WTC11 (cell line): ENCODE measurements around the gene MICAL2. TPM values are rescaled to one million over a fixed set of nuclear protein-coding genes. Genes with fewer than 3 reads are reported as not detected.

Experiments
- ATAC-seq: fragments of 200-7000 bp; cut with Tn5 transposase; 2 replicates; pipeline ENCODE4 v1.10.0; 2021; ENCODE audit warnings: mild to moderate bottlenecking, moderate library complexity
- CTCF ChIA-PET: fragments of 300-600 bp; sonication (Branson Sonifier 250); formaldehyde crosslinking; loops from one replicate; lab custom pipeline; 2021; ENCODE audit warnings: antibody characterized with exemption; lab: Charles Lee
- POLR2A ChIA-PET: fragments of 350-600 bp; sonication (Branson Sonifier 250); formaldehyde crosslinking; loops from one replicate; lab custom pipeline; 2021; ENCODE audit warnings: antibody characterized with exemption; lab: Charles Lee
- DNase-seq: peaks from one replicate; pipeline ENCODE4 v3.0.0; 2021; ENCODE audit warnings: low spot score
- H3K27ac Mint-ChIP-seq: 2 replicates; pipeline ENCODE4 v1.8.0; 2021; ENCODE audit warnings: mixed read lengths
- H3K27me3 Mint-ChIP-seq: 2 replicates; pipeline ENCODE4 v1.8.0; 2021; ENCODE audit warnings: low read depth, mild to moderate bottlenecking, moderate library complexity, mixed read lengths
- H3K36me3 Mint-ChIP-seq: 2 replicates; pipeline ENCODE4 v1.8.0; 2021; ENCODE audit warnings: mixed read lengths
- H3K4me1 Mint-ChIP-seq: 2 replicates; pipeline ENCODE4 v1.8.0; 2022; ENCODE audit warnings: mixed read lengths
- H3K4me3 Mint-ChIP-seq: 2 replicates; pipeline ENCODE4 v1.8.0; 2021; ENCODE audit warnings: mild to moderate bottlenecking, moderate library complexity, mixed read lengths
- H3K9me3 Mint-ChIP-seq: 2 replicates; pipeline ENCODE4 v1.8.0; 2021; ENCODE audit warnings: mixed read lengths
- ARID4B ChIP-seq: sonication (generic); formaldehyde crosslinking; IDR thresholded peaks from 2 replicates; pipeline ENCODE4 v1.8.0; 2023; ENCODE audit warnings: missing genetic modification reagents, mild to moderate bottlenecking, borderline replicate concordance
- ATF2 ChIP-seq: sonication (generic); formaldehyde crosslinking; IDR thresholded peaks from 2 replicates; pipeline ENCODE4 v1.8.1; 2022; ENCODE audit warnings: low read depth, missing genetic modification reagents, borderline replicate concordance
- EMX1 ChIP-seq: fragments of 250-450 bp; sonication (Bioruptor Pico); IDR thresholded peaks from 2 replicates; pipeline ENCODE4 v1.8.0; 2021; ENCODE audit warnings: mild to moderate bottlenecking
- ERG ChIP-seq: fragments of 250-450 bp; sonication (Bioruptor Pico); IDR thresholded peaks from 2 replicates; pipeline ENCODE4 v1.8.0; 2021; ENCODE audit warnings: mild to moderate bottlenecking
- ESRRA ChIP-seq: sonication (generic); formaldehyde crosslinking; IDR thresholded peaks from 2 replicates; pipeline ENCODE4 v1.8.1; 2022; ENCODE audit warnings: mild to moderate bottlenecking, missing genetic modification reagents, borderline replicate concordance
- FOXJ3 ChIP-seq: sonication (generic); formaldehyde crosslinking; IDR thresholded peaks from 2 replicates; pipeline ENCODE4 v1.9.0; 2021; ENCODE audit warnings: missing genetic modification reagents, mild to moderate bottlenecking, borderline replicate concordance
- GRHL2 ChIP-seq: fragments of 250-450 bp; sonication (Bioruptor Pico); IDR thresholded peaks from 2 replicates; pipeline ENCODE4 v1.8.0; 2022; ENCODE audit warnings: mild to moderate bottlenecking, moderate library complexity; ENCODE audit not compliant: insufficient replicate concordance, severe bottlenecking
- JAZF1 ChIP-seq: fragments of 250-450 bp; sonication (Bioruptor Pico); IDR thresholded peaks from 2 replicates; pipeline ENCODE4 v1.9.0; 2021; ENCODE audit warnings: moderate library complexity, mild to moderate bottlenecking, inconsistent platforms
- MXD4 ChIP-seq: fragments of 250-450 bp; sonication (Bioruptor Pico); IDR thresholded peaks from 2 replicates; pipeline ENCODE4 v1.8.0; 2021; ENCODE audit warnings: mild to moderate bottlenecking, moderate library complexity, borderline replicate concordance
- NR2C2 ChIP-seq: sonication (generic); formaldehyde crosslinking; IDR thresholded peaks from 2 replicates; pipeline ENCODE4 v1.8.0; 2022; ENCODE audit warnings: mild to moderate bottlenecking, missing genetic modification reagents
- PRRX2 ChIP-seq: fragments of 250-450 bp; sonication (Bioruptor Pico); IDR thresholded peaks from 2 replicates; pipeline ENCODE4 v1.8.0; 2021; ENCODE audit warnings: mild to moderate bottlenecking
- RELA ChIP-seq: sonication (generic); formaldehyde crosslinking; IDR thresholded peaks from 2 replicates; pipeline ENCODE4 v1.8.1; 2022; ENCODE audit warnings: missing genetic modification reagents, mild to moderate bottlenecking, borderline replicate concordance
- RORB ChIP-seq: fragments of 250-450 bp; sonication (Bioruptor Pico); IDR thresholded peaks from 2 replicates; pipeline ENCODE4 v1.9.0; 2021; ENCODE audit warnings: mild to moderate bottlenecking
- SP1 ChIP-seq: sonication (generic); formaldehyde crosslinking; conservative IDR thresholded peaks from 2 replicates; pipeline ENCODE4 v1.8.1; 2022; ENCODE audit warnings: missing genetic modification reagents
- USF2 ChIP-seq: sonication (generic); formaldehyde crosslinking; IDR thresholded peaks from 2 replicates; pipeline ENCODE4 v1.8.1; 2023; ENCODE audit warnings: mild to moderate bottlenecking, missing genetic modification reagents, moderate library complexity
- ZNF232 ChIP-seq: sonication (generic); formaldehyde crosslinking; IDR thresholded peaks from 2 replicates; pipeline ENCODE4 v1.8.0; 2022; ENCODE audit warnings: mild to moderate bottlenecking, missing genetic modification reagents
- ZNF263 ChIP-seq: sonication (generic); formaldehyde crosslinking; IDR thresholded peaks from 2 replicates; pipeline ENCODE4 v1.8.1; 2022; ENCODE audit warnings: low read depth, mild to moderate bottlenecking, moderate library complexity, missing genetic modification reagents
- total RNA-seq: library from RNA; stranded (reverse); gene quantifications from 3 replicates; pipeline ENCODE4 v1.2.3, GENCODE V29; 2021
- TF ChIP-seq, protein P1 (sequence below): sonication (generic); formaldehyde crosslinking; IDR thresholded peaks from 2 replicates; pipeline ENCODE4 v1.8.1; 2023; ENCODE audit warnings: mild to moderate bottlenecking, missing genetic modification reagents
- TF ChIP-seq, protein P2 (sequence below): fragments of 250-450 bp; sonication (Bioruptor Pico); IDR thresholded peaks from 2 replicates; pipeline ENCODE4 v1.9.0; 2021; ENCODE audit warnings: mild to moderate bottlenecking, borderline replicate concordance

Gene MICAL2
- total RNA-seq, 1 experiment from 2014 or later: 3.1 TPM

DNA sequence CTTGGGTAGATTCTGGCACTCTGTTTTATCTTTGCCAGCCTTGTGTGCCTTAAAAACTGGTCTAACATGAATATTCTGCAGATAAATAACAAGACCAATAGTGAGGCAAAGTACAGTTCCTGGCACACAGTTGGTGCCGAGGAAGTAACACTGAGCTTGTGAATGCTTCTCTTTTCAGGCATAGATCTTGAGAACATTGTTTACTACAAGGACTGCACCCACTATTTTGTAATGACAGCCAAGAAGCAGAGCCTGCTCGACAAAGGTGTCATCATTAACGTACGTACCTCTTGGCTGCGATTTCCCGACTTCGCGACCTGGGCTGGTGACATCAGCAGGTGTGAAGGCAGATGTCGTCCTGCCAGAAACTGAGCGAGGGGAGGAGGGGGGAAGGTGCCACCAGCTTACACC lies 105.7 kb downstream of the MICAL2 start (continued):
- TF ChIP-seq, protein P1, sequence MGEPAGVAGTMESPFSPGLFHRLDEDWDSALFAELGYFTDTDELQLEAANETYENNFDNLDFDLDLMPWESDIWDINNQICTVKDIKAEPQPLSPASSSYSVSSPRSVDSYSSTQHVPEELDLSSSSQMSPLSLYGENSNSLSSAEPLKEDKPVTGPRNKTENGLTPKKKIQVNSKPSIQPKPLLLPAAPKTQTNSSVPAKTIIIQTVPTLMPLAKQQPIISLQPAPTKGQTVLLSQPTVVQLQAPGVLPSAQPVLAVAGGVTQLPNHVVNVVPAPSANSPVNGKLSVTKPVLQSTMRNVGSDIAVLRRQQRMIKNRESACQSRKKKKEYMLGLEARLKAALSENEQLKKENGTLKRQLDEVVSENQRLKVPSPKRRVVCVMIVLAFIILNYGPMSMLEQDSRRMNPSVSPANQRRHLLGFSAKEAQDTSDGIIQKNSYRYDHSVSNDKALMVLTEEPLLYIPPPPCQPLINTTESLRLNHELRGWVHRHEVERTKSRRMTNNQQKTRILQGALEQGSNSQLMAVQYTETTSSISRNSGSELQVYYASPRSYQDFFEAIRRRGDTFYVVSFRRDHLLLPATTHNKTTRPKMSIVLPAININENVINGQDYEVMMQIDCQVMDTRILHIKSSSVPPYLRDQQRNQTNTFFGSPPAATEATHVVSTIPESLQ (CRISPR knock-in tag): no peak
- TF ChIP-seq USF2 (CRISPR knock-in tag) (no peak), EMX1 (CRISPR knock-in tag) (no peak), NR2C2 (no peak), PRRX2 (CRISPR knock-in tag) (no peak), JAZF1 (CRISPR knock-in tag) (no peak), ZNF263 (no peak), MXD4 (CRISPR knock-in tag) (no peak), FOXJ3 (CRISPR knock-in tag) (no peak), ATF2 (no peak), GRHL2 (CRISPR knock-in tag) (no peak), ESRRA (no peak), SP1 (CRISPR knock-in tag) (no peak), ZNF232 (CRISPR knock-in tag) (no peak)
- TF ChIP-seq, protein P2, sequence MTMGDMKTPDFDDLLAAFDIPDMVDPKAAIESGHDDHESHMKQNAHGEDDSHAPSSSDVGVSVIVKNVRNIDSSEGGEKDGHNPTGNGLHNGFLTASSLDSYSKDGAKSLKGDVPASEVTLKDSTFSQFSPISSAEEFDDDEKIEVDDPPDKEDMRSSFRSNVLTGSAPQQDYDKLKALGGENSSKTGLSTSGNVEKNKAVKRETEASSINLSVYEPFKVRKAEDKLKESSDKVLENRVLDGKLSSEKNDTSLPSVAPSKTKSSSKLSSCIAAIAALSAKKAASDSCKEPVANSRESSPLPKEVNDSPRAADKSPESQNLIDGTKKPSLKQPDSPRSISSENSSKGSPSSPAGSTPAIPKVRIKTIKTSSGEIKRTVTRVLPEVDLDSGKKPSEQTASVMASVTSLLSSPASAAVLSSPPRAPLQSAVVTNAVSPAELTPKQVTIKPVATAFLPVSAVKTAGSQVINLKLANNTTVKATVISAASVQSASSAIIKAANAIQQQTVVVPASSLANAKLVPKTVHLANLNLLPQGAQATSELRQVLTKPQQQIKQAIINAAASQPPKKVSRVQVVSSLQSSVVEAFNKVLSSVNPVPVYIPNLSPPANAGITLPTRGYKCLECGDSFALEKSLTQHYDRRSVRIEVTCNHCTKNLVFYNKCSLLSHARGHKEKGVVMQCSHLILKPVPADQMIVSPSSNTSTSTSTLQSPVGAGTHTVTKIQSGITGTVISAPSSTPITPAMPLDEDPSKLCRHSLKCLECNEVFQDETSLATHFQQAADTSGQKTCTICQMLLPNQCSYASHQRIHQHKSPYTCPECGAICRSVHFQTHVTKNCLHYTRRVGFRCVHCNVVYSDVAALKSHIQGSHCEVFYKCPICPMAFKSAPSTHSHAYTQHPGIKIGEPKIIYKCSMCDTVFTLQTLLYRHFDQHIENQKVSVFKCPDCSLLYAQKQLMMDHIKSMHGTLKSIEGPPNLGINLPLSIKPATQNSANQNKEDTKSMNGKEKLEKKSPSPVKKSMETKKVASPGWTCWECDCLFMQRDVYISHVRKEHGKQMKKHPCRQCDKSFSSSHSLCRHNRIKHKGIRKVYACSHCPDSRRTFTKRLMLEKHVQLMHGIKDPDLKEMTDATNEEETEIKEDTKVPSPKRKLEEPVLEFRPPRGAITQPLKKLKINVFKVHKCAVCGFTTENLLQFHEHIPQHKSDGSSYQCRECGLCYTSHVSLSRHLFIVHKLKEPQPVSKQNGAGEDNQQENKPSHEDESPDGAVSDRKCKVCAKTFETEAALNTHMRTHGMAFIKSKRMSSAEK: no peak

GRCh38 chr11:12216671-12217374 lies 106.4 kb downstream of the MICAL2 start:
- DNase-seq (no peak), ATAC-seq (no peak)
- Mint-ChIP-seq H3K9me3 (no peaks in the 10 kb centered on the region), H3K27me3 (no peaks in the 10 kb centered on the region), H3K4me1 (peaks cover 8% of the 10 kb centered on the region), H3K36me3 (no peaks in the 10 kb centered on the region), H3K27ac (no peak overlapping the region), H3K4me3 (no peak overlapping the region)
- CTCF ChIA-PET: interaction anchor here (1.0 kb wide), 1 partner anchor 117 kb away, joined by 3 read pairs; no protein-coding TSS in a partner anchor
- POLR2A ChIA-PET: interaction anchor here (0.6 kb wide), 1 partner anchor 101 kb away, joined by 4 read pairs; no protein-coding TSS in a partner anchor
- TF ChIP-seq USF2 (CRISPR knock-in tag) (no peak), MXD4 (CRISPR knock-in tag) (no peak), FOXJ3 (CRISPR knock-in tag) (no peak), ERG (no peak), ARID4B (CRISPR knock-in tag) (no peak), RELA (no peak), RORB (no peak)
